K562 (cell line): ENCODE results near the gene TOMM6. TPM values are rescaled to one million over a fixed set of nuclear protein-coding genes. Genes with fewer than 3 reads are reported as not detected.

Experiments
- AFF1 ChIP-seq, 2 experiments: fragments of 450-650 bp; IDR thresholded peaks; 2 replicates each; pipeline ENCODE4 v1.6.1; 2018; ENCODE audit warnings: mild to moderate bottlenecking in 2 of 2, low read depth in 1 of 2; ENCODE audit not compliant: partially characterized antibody in 2 of 2
- ATF7 ChIP-seq: fragments of 450-650 bp; IDR thresholded peaks from 2 replicates; pipeline ENCODE4 v1.7.1; 2014; ENCODE audit warnings: mild to moderate bottlenecking, moderate library complexity
- CHCHD3 ChIP-seq: fragments of 250-450 bp; sonication (Bioruptor Pico); IDR thresholded peaks from 2 replicates; pipeline ENCODE4 v2.1.2; 2022; ENCODE audit warnings: mild to moderate bottlenecking
- DMBX1 ChIP-seq: fragments of 250-450 bp; sonication (Bioruptor Pico); IDR thresholded peaks from 2 replicates; pipeline ENCODE4 v1.8.0; 2022; ENCODE audit warnings: inconsistent platforms, mild to moderate bottlenecking, moderate library complexity, borderline replicate concordance
- E4F1 ChIP-seq: fragments of 250-450 bp; sonication (Bioruptor Pico); IDR thresholded peaks from 2 replicates; pipeline ENCODE4 v1.5.0; 2021; ENCODE audit warnings: mild to moderate bottlenecking, borderline replicate concordance
- GTF2F1 ChIP-seq: IDR thresholded peaks from 2 replicates; pipeline ENCODE4 v1.6.1; 2011; ENCODE audit warnings: low read depth, low read length, improper control_type of control experiment
- LEF1 ChIP-seq: fragments of 450-650 bp; IDR thresholded peaks from 2 replicates; pipeline ENCODE4 v1.6.1; 2016; ENCODE audit warnings: mild to moderate bottlenecking
- MEIS2 ChIP-seq: fragments of 450-650 bp; IDR thresholded peaks from 2 replicates; pipeline ENCODE4 v1.6.1; 2014; ENCODE audit warnings: mild to moderate bottlenecking; ENCODE audit not compliant: partially characterized antibody
- POLR2G ChIP-seq: fragments of 200-400 bp; formaldehyde crosslinking; IDR thresholded peaks from 2 replicates; pipeline ENCODE4 v1.6.1; 2017; ENCODE audit warnings: low read depth, mild to moderate bottlenecking, antibody characterized with exemption, low read length, moderate library complexity
- SMARCA5 ChIP-seq: fragments of 450-650 bp; IDR thresholded peaks from 2 replicates; pipeline ENCODE4 v1.6.1; 2016
- TBL1XR1 ChIP-seq, 2 experiments: IDR thresholded peaks; 2 replicates each; pipeline ENCODE4 v1.6.1; 2012; ENCODE audit warnings: improper control_type of control experiment in 2 of 2, low read length in 2 of 2, mild to moderate bottlenecking in 1 of 2
- ZNF133 ChIP-seq: fragments of 250-450 bp; sonication (Bioruptor Pico); IDR thresholded peaks from 2 replicates; pipeline ENCODE4 v1.4.0; 2020; ENCODE audit warnings: mild to moderate bottlenecking
- polyA plus RNA-seq, 8 experiments: library from polyadenylated mRNA; depleted of rRNA in 4 of 8; stranded (reverse) in 5 of 8; unstranded in 3 of 8; fragments of >200 nt; fragmentation: Nextera tagmentation in 2 of 8; fragmentation: Illumina TruSeq in 1 of 8; extraction: Ambion mirVana in 2 of 8; extraction: Trizol in 1 of 8; gene quantifications; 2 replicates each; pipeline versions ENCODE4 v1.2.1 to v1.2.3, GENCODE V29; 2011 to 2014; ENCODE audit warnings: inconsistent platforms in 1 of 8, missing spikeins in 1 of 8
- total RNA-seq, 7 experiments: library from RNA; depleted of rRNA in 6 of 7; stranded (reverse); fragments of >200 nt in 6 of 7; fragmentation: Illumina TruSeq in 2 of 7; extraction: Trizol in 2 of 7; gene quantifications; 2 replicates each; pipeline versions ENCODE4 v1.2.1 to v1.2.3, GENCODE V29; 2011 to 2021; ENCODE audit warnings: low replicate concordance in 1 of 7
- TF ChIP-seq, protein P1 (sequence below), 2 experiments: fragments of 150-350 bp in 1 of 2; IDR thresholded peaks; 2 replicates each; pipeline ENCODE4 v1.6.1; 2012 to 2016; ENCODE audit warnings: low read depth in 2 of 2, low read length in 2 of 2, mild to moderate bottlenecking in 1 of 2, moderate library complexity in 1 of 2
- TF ChIP-seq, protein P2 (sequence below): fragments of 450-650 bp; formaldehyde crosslinking; IDR thresholded peaks from 2 replicates; pipeline ENCODE4 v1.4.0; 2020; ENCODE audit warnings: mild to moderate bottlenecking

Gene TOMM6
- total and polyA plus RNA-seq, 9 of the 15 experiments (the other 6 are each of a cell fraction or from before 2014, with no cell fraction given): 380 to 2,097 (median 1,065) TPM

- peak in 1 of 2 experiments; percentile 92; a peak in 2 of 4 replicates for TF ChIP-seq TBL1XR1 (IDR thresholded peaks at IDR 0.05; ENCODE audit: low read length in 2 of 2)
- TF ChIP-seq, protein P1, sequence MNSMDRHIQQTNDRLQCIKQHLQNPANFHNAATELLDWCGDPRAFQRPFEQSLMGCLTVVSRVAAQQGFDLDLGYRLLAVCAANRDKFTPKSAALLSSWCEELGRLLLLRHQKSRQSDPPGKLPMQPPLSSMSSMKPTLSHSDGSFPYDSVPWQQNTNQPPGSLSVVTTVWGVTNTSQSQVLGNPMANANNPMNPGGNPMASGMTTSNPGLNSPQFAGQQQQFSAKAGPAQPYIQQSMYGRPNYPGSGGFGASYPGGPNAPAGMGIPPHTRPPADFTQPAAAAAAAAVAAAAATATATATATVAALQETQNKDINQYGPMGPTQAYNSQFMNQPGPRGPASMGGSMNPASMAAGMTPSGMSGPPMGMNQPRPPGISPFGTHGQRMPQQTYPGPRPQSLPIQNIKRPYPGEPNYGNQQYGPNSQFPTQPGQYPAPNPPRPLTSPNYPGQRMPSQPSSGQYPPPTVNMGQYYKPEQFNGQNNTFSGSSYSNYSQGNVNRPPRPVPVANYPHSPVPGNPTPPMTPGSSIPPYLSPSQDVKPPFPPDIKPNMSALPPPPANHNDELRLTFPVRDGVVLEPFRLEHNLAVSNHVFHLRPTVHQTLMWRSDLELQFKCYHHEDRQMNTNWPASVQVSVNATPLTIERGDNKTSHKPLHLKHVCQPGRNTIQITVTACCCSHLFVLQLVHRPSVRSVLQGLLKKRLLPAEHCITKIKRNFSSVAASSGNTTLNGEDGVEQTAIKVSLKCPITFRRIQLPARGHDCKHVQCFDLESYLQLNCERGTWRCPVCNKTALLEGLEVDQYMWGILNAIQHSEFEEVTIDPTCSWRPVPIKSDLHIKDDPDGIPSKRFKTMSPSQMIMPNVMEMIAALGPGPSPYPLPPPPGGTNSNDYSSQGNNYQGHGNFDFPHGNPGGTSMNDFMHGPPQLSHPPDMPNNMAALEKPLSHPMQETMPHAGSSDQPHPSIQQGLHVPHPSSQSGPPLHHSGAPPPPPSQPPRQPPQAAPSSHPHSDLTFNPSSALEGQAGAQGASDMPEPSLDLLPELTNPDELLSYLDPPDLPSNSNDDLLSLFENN (IDR thresholded peaks at IDR 0.05; ENCODE audit: low read depth in 2 of 2, low read length in 2 of 2): 0 out of 4 replicates have a peak, but pooled peaks have one; percentile 38 to 50
- peak; percentile 52; the same call in 1 of the 2 replicates for TF ChIP-seq SMARCA5
- peak; percentile 71 for TF ChIP-seq GTF2F1
- TF ChIP-seq ATF7: peak; percentile 83
- TF ChIP-seq AFF1 (IDR thresholded peaks at IDR 0.05; ENCODE audit: low read depth in 1 of 2, partially characterized antibody in 2 of 2): peak in 1 of 2 experiments; percentile 63
- TF ChIP-seq MEIS2: no peak
- TF ChIP-seq LEF1: 0 out of 2 replicates have a peak, but pooled peaks have one; percentile 45
- no peak for TF ChIP-seq ZNF133 (CRISPR knock-in tag)
- no peak for TF ChIP-seq E4F1 (CRISPR knock-in tag)
- no peak; the same call in 1 of the 2 replicates for TF ChIP-seq CHCHD3 (CRISPR knock-in tag)
- TF ChIP-seq DMBX1 (CRISPR knock-in tag): no peak
- TF ChIP-seq, protein P2, sequence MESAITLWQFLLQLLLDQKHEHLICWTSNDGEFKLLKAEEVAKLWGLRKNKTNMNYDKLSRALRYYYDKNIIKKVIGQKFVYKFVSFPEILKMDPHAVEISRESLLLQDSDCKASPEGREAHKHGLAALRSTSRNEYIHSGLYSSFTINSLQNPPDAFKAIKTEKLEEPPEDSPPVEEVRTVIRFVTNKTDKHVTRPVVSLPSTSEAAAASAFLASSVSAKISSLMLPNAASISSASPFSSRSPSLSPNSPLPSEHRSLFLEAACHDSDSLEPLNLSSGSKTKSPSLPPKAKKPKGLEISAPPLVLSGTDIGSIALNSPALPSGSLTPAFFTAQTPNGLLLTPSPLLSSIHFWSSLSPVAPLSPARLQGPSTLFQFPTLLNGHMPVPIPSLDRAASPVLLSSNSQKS (CRISPR knock-in tag): no peak
- peak; percentile 96 for TF ChIP-seq POLR2G
Measured at GRCh38 chr6:41787219-41787917, at the start of gene TOMM6 (continued).
